Motor neuron (in vitro differentiated cells): ENCODE results near the gene PLXNA4. TPM values are rescaled to one million over a fixed set of nuclear protein-coding genes. Genes with fewer than 3 reads are reported as not detected.
"Not testable (repeated sequence)": the region's sequence is repeated elsewhere in the genome, so short reads cannot be mapped to it uniquely, and the experiment has no call there.

Experiments
- ATAC-seq, 8 experiments: fragments of 200-7000 bp; cut with Tn5 transposase; replicated peaks in 6 of 8; 2 replicates each; pipeline ENCODE4 v1.8.0; 2021; ENCODE audit warnings: mild to moderate bottlenecking in 8 of 8, moderate library complexity in 8 of 8
- H3K27ac ChIP-seq, 2 donors: fragments of 250-450 bp; sonication (Bioruptor Pico); 2 replicates each; pipeline ENCODE4 v1.9.0; 2021; ENCODE audit warnings: antibody characterized with exemption in 2 of 2, mild to moderate bottlenecking in 2 of 2, moderate library complexity in 1 of 2
- H3K4me1 ChIP-seq, 2 donors: fragments of 250-450 bp; sonication (Bioruptor Pico); replicated peaks in 1 of 2; 2 replicates each; pipeline ENCODE4 v1.6.1; 2021; ENCODE audit warnings: antibody characterized with exemption in 2 of 2, mild to moderate bottlenecking in 2 of 2, moderate library complexity in 1 of 2
- H3K4me3 ChIP-seq, 5 donors: fragments of 250-450 bp; sonication (Bioruptor Pico); 2 replicates each; pipeline ENCODE4 v1.9.0; 2021; ENCODE audit warnings: antibody characterized with exemption in 5 of 5, mild to moderate bottlenecking in 5 of 5, moderate library complexity in 4 of 5
- whole genome bisulfite sequencing, 10 experiments: fragments of 450-650 bp; shearing (Covaris generic); methylation state at CpG; one replicate each; pipeline ENCODE4 v1.0.0; 2022; 5-methylcytosine and 5-hydroxymethylcytosine counted together
- in situ Hi-C, 9 experiments: fragments of 400-800 bp; cut with MboI; loops; one replicate each; pipeline ENCODE4 v1.15.0; 2021; ENCODE audit warnings: low sequenced_read_pairs in 9 of 9, low pct_unique_long_range_greater_than_20kb in 2 of 9; ENCODE audit not compliant: unreplicated experiment in 9 of 9
- total RNA-seq, 8 experiments: library from RNA; unstranded; fragments of 300-600 nt; gene quantifications; 2 replicates each; pipeline versions ENCODE4 v1.2.3 to v1.2.4, GENCODE V29; 2022

Gene PLXNA4
- total RNA-seq, 8 experiments from 2014 or later: 0.38 to 8.5 (median 2.6) TPM

- ATAC-seq: no peak
- in situ Hi-C loops: no loop called here
These were observed 393.3 kb downstream of the PLXNA4 start for GRCh38 chr7:132182992-132183391.

GRCh38 chr7:132181946-132182685, 394.2 kb downstream of the PLXNA4 start:
- in situ Hi-C loops: no loop called here
- H3K4me3 ChIP-seq: no peak overlapping the region
- H3K27ac ChIP-seq: no peak overlapping the region
- H3K4me1 ChIP-seq: peaks cover 0 to 2% of the 10 kb centered on the region in 2 donors
- no peak for ATAC-seq
- WGBS, 10 experiments: 61 to 80% (median 68%) methylated on average over 3 to 7 of the region's 9 CpGs; no CpG with 5 or more reads in 3 of the 10 experiments

More at GRCh38 chr7:132182992-132183391, 393.3 kb downstream of the PLXNA4 start:
- H3K27ac ChIP-seq: no peak overlapping the region
- 90 to 100% (median 97%) methylated on average over 1 to 6 of the region's 6 CpGs; no CpG with 5 or more reads in 3 of the 10 experiments for WGBS, 10 experiments
- peaks cover 0 to 2% of the 10 kb centered on the region in 2 donors for H3K4me1 ChIP-seq
- no peak overlapping the region for H3K4me3 ChIP-seq

GRCh38 chr7:132181371-132181770, 394.9 kb downstream of the PLXNA4 start:
- Histone ChIP-seq H3K27ac (no peak overlapping the region), H3K4me1 (peaks cover 0 to 2% of the 10 kb centered on the region in 2 donors), H3K4me3 (no peak overlapping the region)
- in situ Hi-C loops: no loop called here
- ATAC-seq: no peak
- WGBS, 10 experiments: 93 to 100% methylated on average over 1 to 3 of the region's 10 CpGs; no CpG with 5 or more reads in 8 of the 10 experiments

DNA sequence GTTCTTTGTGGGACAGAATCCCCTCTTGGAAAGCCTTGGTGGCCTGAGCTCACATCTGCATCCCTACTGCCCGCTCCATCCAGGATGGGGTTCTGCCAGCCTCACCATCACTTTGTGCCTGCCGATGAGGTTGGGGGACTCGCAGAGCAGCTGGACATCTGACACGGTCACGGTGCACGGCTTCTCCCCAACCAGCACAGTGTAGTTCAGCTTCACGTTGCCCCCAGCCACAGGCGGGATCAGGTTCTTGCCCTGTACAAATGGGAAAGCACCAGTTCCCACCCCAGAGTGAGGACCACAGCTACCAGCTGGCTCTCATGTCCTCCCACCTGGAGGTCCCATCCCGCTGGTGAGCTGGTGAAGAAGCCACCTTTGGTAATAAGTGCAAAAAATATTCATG, 395.8 kb downstream of the PLXNA4 start:
- peaks cover 0 to 2% of the 10 kb centered on the region in 2 donors for H3K4me1 ChIP-seq
- WGBS, 10 experiments: 50 to 82% (median 78%) methylated on average over 1 to 6 of the region's 9 CpGs; no CpG with 5 or more reads in 5 of the 10 experiments
- in situ Hi-C loops: no loop called here
- no peak overlapping the region for H3K27ac ChIP-seq
- ATAC-seq: no peak
- H3K4me3 ChIP-seq: no peak overlapping the region

DNA sequence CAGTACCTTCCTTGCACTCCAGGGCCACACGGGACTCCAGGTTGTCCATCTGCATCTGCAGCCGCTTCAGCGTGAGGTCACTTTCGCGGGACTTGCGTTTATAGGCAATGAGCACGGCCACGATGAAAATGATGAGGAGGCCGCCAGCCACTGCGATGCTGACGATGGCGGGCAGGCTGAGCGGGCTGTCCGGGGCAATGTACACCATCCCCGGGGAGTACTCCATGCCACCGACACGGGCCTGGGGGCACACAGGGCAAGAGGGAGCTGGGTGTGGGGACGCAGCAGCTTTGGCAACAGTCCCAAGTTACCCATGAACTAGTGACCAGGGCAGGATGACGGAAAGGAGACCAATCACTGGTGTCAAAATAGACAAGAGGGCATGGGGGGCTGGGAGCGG, 396.6 kb downstream of the PLXNA4 start:
- no peak overlapping the region for H3K4me3 ChIP-seq
- no peak for ATAC-seq
- 60 to 94% (median 89%) methylated on average over 1 to 10 of the region's 20 CpGs; no CpG with 5 or more reads in 5 of the 10 experiments for WGBS, 10 experiments
- peaks cover 0 to 2% of the 10 kb centered on the region in 2 donors for H3K4me1 ChIP-seq
- H3K27ac ChIP-seq: no peak overlapping the region
- in situ Hi-C loops: no loop called here

DNA sequence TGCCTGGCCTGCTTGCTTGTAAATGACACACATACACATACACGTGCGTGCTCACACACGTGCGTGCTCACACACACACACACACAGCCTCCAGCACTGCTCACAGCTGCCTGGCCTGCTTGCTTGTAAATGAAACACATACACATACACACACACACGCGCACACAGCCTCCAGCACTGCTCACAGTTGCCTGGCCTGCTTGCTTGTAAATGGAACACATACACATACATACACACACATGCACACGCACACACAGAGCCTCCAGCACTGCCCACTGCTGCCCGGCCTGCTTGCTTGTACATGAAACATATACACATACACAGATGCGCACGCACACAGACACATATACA, 397.2 kb downstream of the PLXNA4 start:
- Histone ChIP-seq H3K27ac (no peak overlapping the region), H3K4me1 (peaks cover 0 to 2% of the 10 kb centered on the region in 2 donors), H3K4me3 (no peak overlapping the region)
- in situ Hi-C loops: no loop called here
- ATAC-seq: peak in 3 of 8 experiments; percentile 2 to 66 (median 54)
- 50 to 100% (median 94%) methylated on average over 1 to 7 of the region's 10 CpGs; no CpG with 5 or more reads in 4 of the 10 experiments for WGBS, 10 experiments

DNA sequence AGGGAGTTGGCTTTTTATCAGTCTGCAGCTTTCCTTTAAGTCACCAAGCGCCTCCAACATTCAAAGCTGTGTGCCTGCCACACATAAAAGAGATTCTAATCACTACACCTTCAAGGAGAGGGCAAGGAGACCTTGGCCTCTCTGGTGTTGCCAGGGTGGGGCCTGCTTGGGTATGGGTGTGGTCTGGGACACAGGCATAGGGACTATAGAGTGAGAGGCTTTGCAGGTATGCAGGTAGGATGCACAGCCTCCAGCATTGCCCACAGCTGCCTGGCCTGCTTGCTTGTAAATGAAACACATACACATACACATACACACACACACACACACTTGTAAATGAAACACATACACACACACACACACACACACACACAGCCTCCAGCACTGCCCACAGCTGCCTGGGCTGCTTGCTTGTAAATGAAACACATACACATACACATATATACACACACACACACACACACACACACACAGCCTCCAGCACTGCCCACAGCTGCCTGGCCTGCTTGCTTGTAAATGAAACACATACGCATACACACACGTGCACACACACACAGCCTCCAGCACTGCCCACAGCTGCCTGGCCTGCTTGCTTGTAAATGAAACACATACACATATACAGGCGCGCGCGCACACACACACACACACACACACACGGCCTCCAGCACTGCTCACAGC, 397.7 kb downstream of the PLXNA4 start:
- ATAC-seq: peak in 7 of 8 experiments; percentile 28 to 91 (median 77)
- H3K27ac ChIP-seq, H3K4me1 ChIP-seq, in situ Hi-C loops, H3K4me3 ChIP-seq: not testable (repeated sequence)
- 50 to 100% (median 80%) methylated on average over 1 to 4 of the region's 8 CpGs; no CpG with 5 or more reads in 6 of the 10 experiments for WGBS, 10 experiments

DNA sequence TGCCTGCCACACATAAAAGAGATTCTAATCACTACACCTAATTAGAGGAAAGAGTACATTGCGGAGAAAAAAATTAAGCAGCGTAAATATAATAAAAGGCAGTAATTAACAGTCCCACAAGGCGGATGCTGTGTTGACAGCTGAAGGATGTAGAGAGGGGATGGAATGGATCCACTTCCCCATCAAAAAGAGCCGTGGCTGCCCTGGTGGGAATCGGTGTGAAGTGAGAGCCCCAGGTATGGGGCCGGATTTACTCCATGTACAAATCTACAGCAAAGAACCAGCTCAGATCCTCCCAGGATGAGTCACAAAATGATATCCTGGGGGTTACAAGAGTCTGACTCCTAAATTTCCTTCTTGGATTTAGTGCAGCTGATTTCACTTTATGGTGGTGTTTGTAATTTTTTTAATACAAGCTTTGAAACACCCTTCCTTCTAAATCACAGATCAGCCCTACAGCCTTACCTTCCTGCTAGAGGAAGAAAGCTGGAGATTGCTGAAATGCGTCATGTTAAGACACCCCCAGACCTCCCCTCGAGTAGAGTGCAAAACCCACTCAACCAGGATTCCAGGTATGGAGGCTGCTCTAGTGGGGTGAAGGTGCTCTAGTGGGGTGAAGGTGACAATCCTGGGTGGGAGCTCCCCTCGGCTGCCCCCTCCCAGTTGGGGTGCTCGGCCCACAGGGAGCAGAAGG, 398.4 kb downstream of the PLXNA4 start:
- Histone ChIP-seq H3K4me1 (peaks cover 0 to 2% of the 10 kb centered on the region in 2 donors), H3K4me3 (no peak overlapping the region), H3K27ac (no peak overlapping the region)
- in situ Hi-C loops: no loop called here
- no peak for ATAC-seq
- 60 to 100% (median 78%) methylated on average over 1 to 6 of the region's 10 CpGs for WGBS, 10 experiments

- in situ Hi-C loops: no loop called here
- WGBS, 10 experiments: 47 to 100% (median 84%) methylated on average over 1 to 8 of the region's 8 CpGs; no CpG with 5 or more reads in 1 of the 10 experiments
- peaks cover 0 to 2% of the 10 kb centered on the region in 2 donors for H3K4me1 ChIP-seq
- ATAC-seq: no peak
- no peak overlapping the region for H3K27ac ChIP-seq
- no peak overlapping the region for H3K4me3 ChIP-seq
These were observed 399.6 kb downstream of the PLXNA4 start for GRCh38 chr7:132176719-132177118.

DNA sequence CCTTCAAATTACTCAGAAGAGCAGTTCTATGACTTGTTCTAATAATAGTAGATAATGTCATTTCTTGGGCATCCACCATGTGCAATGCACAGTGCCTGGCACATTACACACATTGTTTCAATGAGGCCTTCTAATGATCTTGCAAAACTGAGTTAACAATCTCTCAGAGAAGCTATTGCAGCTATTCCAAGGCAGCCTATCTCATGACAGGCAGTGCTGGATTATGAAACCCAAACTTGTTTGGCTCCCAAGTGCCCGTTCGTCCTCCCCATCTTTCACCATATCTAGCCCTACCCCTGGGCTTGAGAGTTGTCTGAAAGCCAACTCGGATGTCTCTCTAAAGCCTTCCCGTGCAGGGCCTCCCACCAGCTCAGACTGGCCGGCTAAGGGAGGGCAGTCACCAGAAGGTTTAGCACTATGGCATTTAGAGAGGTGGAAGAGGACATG, 405.1 kb downstream of the PLXNA4 start:
- H3K27ac ChIP-seq: no peak overlapping the region
- in situ Hi-C loops: no loop called here
- H3K4me3 ChIP-seq: no peak overlapping the region
- ATAC-seq: no peak
- H3K4me1 ChIP-seq: no peaks in the 10 kb centered on the region
- WGBS, 10 experiments: 0 to 80% (median 40%) methylated on average over 1 to 4 of the region's 5 CpGs; no CpG with 5 or more reads in 3 of the 10 experiments

- Histone ChIP-seq H3K27ac (no peak overlapping the region), H3K4me1 (no peaks in the 10 kb centered on the region), H3K4me3 (no peak overlapping the region)
- no peak for ATAC-seq
- in situ Hi-C loops: no loop called here
- WGBS, 10 experiments: 18 to 87% (median 63%) methylated on average over 2 to 5 of the region's 9 CpGs; no CpG with 5 or more reads in 5 of the 10 experiments
These were observed 406.5 kb downstream of the PLXNA4 start for GRCh38 chr7:132169730-132170129.

DNA sequence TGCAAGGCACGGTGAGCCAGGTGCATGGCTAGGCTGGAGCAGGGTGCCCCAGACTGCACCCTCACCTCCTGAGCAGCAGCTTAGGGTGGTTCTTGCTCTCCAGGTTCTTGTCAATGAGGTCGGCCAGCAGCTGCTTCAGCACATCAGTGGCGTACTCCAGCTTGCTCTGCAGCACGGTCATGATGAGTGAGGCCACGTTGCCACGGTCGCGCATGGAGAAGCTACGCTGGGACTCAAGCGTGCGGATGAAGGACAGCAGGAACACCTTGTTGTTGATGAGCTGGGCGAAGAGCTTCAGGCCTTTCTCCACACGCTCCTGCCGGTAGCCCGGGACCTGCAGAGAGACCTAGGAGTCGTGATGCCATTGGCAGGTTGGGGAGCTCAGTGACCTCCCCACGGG, 408.0 kb downstream of the PLXNA4 start:
- no peaks in the 10 kb centered on the region for H3K4me1 ChIP-seq
- no peak overlapping the region for H3K4me3 ChIP-seq
- in situ Hi-C loops: no loop called here
- WGBS, 10 experiments: 0 to 87% (median 75%) methylated on average over 1 to 14 of the region's 17 CpGs; no CpG with 5 or more reads in 4 of the 10 experiments
- H3K27ac ChIP-seq: no peak overlapping the region
- ATAC-seq: no peak

GRCh38 chr7:132165695-132166094, 410.6 kb downstream of the PLXNA4 start:
- 68 to 100% (median 95%) methylated on average over 1 to 7 of the region's 7 CpGs; no CpG with 5 or more reads in 4 of the 10 experiments for WGBS, 10 experiments
- in situ Hi-C loops, H3K4me3 ChIP-seq, H3K27ac ChIP-seq, H3K4me1 ChIP-seq, ATAC-seq: not testable (repeated sequence)
